GM18502 (cell line): ENCODE results near the gene MDFIC2.

Experiments
- ATAC-seq: cut with Tn5 transposase; IDR thresholded peaks from one replicate; pipeline ENCODE4 v1.9.1; 2021; ENCODE audit warnings: mild to moderate bottlenecking; ENCODE audit not compliant: unreplicated experiment, poor library complexity

Gene MDFIC2

GRCh38 chr3:70185661-70186060 lies 126.8 kb downstream of the MDFIC2 start:
- ATAC-seq: no peak

GRCh38 chr3:70183781-70184504 lies 128.5 kb downstream of the MDFIC2 start:
- ATAC-seq: no peak

- no peak for ATAC-seq
Observed at GRCh38 chr3:70182166-70182565, 130.3 kb downstream of the MDFIC2 start.

- peak; percentile 74 for ATAC-seq
Observed at GRCh38 chr3:70180664-70181063, 131.8 kb downstream of the MDFIC2 start.

GRCh38 chr3:70179111-70179510 lies 133.3 kb downstream of the MDFIC2 start:
- ATAC-seq: peak; percentile 64

- ATAC-seq: no peak
Observed at GRCh38 chr3:70177881-70178645, 134.4 kb downstream of the MDFIC2 start.

GRCh38 chr3:70176224-70176623 lies 136.2 kb downstream of the MDFIC2 start:
- no peak for ATAC-seq

- no peak for ATAC-seq
Observed at GRCh38 chr3:70156808-70157207, 155.6 kb downstream of the MDFIC2 start.

- no peak for ATAC-seq
Observed at GRCh38 chr3:70150599-70150998, 161.8 kb downstream of the MDFIC2 start.

GRCh38 chr3:70149714-70150400 lies 162.6 kb downstream of the MDFIC2 start:
- no peak for ATAC-seq
